Mesothelial cell of epicardium (in vitro differentiated cells): ENCODE data around the gene XCR1. TPM values are rescaled to one million over a fixed set of nuclear protein-coding genes. Genes with fewer than 3 reads are reported as not detected.
"Not testable (repeated sequence)": the region's sequence is repeated elsewhere in the genome, so short reads cannot be mapped to it uniquely, and the experiment has no call there.

Experiments
- DNase-seq, 2 experiments: peaks; one replicate each; pipeline ENCODE4 v3.0.0; 2021; ENCODE audit warnings: low spot score in 2 of 2; ENCODE audit not compliant: unreplicated experiment in 2 of 2
- H3K27ac Mint-ChIP-seq: 2 replicates; pipeline ENCODE4 v1.8.0; 2021; ENCODE audit warnings: mixed read lengths
- H3K27me3 Mint-ChIP-seq: 2 replicates; pipeline ENCODE4 v1.8.0; 2021; ENCODE audit warnings: low read depth, mixed read lengths
- H3K36me3 Mint-ChIP-seq: 2 replicates; pipeline ENCODE4 v1.8.0; 2021; ENCODE audit warnings: mixed read lengths
- H3K4me1 Mint-ChIP-seq: 2 replicates; pipeline ENCODE4 v1.8.0; 2021; ENCODE audit warnings: mixed read lengths
- H3K4me3 Mint-ChIP-seq: 2 replicates; pipeline ENCODE4 v1.8.0; 2021; ENCODE audit warnings: mild to moderate bottlenecking, moderate library complexity, mixed read lengths
- H3K9me3 Mint-ChIP-seq: 2 replicates; pipeline ENCODE4 v1.8.0; 2021; ENCODE audit warnings: mixed read lengths
- total RNA-seq: library from RNA; stranded (reverse); gene quantifications from 3 replicates; pipeline ENCODE4 v1.2.1, GENCODE V29; 2021
- TF ChIP-seq, protein P1 (sequence below): fragments of 200-600 bp; sonication (generic); IDR thresholded peaks from one replicate; pipeline ENCODE4 v1.5.0; 2021; ENCODE audit warnings: antibody characterized with exemption; ENCODE audit not compliant: unreplicated experiment

Gene XCR1
- total RNA-seq, 1 donor from 2014 or later, result not detected

GRCh38 chr3:46007280-46007679, 20.0 kb downstream of the XCR1 start:
- Mint-ChIP-seq H3K4me1 (peaks cover 5% of the 10 kb centered on the region), H3K9me3 (no peaks in the 10 kb centered on the region), H3K36me3 (no peaks in the 10 kb centered on the region)

DNA sequence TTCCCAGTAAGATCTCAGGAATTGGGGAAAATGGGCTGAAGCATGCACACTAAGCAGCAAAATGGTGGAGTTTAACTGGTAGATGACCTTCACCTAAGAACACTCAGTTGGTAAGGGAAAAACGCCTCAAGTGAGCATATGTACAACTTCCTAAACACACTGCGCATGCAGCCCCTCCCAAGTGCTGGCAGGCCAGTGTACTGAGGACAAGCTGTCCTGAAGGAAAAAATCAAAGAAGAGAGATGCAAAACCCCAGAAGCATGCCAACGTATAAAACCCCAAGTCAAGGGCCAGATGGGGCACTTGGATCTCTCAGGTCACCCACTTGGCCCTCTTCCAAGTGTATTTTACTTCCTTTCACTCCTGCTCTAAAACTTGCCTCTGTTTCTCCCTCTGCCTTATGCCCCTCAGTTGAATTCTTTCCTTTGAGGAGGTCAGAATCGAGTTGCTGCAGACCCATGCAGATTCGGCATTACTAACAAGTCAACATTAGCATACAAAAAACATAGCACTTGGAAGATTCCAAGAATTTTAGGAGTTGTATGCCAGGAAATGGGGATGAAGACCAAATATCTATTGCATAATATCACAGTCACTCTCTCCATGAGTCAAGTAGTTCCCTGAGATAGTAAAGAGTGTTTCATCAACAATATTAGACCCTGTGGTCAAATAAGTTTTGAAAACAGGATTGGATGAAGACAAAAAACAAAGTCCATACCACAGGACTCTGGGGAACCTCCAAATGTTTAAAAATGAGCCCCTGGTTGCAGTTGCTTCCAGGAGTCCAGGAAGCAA, 20.8 kb downstream of the XCR1 start:
- H3K36me3 Mint-ChIP-seq, result no peaks in the 10 kb centered on the region
- peak overlapping the region; percentile 21 for H3K27ac Mint-ChIP-seq
- peaks cover 5% of the 10 kb centered on the region for H3K4me1 Mint-ChIP-seq
- no peaks in the 10 kb centered on the region for H3K9me3 Mint-ChIP-seq
- H3K27me3 Mint-ChIP-seq, result no peaks in the 10 kb centered on the region
- TF ChIP-seq, protein P1, sequence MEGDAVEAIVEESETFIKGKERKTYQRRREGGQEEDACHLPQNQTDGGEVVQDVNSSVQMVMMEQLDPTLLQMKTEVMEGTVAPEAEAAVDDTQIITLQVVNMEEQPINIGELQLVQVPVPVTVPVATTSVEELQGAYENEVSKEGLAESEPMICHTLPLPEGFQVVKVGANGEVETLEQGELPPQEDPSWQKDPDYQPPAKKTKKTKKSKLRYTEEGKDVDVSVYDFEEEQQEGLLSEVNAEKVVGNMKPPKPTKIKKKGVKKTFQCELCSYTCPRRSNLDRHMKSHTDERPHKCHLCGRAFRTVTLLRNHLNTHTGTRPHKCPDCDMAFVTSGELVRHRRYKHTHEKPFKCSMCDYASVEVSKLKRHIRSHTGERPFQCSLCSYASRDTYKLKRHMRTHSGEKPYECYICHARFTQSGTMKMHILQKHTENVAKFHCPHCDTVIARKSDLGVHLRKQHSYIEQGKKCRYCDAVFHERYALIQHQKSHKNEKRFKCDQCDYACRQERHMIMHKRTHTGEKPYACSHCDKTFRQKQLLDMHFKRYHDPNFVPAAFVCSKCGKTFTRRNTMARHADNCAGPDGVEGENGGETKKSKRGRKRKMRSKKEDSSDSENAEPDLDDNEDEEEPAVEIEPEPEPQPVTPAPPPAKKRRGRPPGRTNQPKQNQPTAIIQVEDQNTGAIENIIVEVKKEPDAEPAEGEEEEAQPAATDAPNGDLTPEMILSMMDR, result no peak
- no peak overlapping the region for H3K4me3 Mint-ChIP-seq
- DNase-seq, result no peak

More at GRCh38 chr3:46007280-46007679, 20.0 kb downstream of the XCR1 start:
- Mint-ChIP-seq H3K27ac (no peak overlapping the region), H3K27me3 (no peaks in the 10 kb centered on the region), H3K4me3 (no peak overlapping the region)
- TF ChIP-seq, protein P1, result no peak
- no peak for DNase-seq

- not testable (repeated sequence) for DNase-seq, H3K27ac Mint-ChIP-seq, H3K4me1 Mint-ChIP-seq, H3K9me3 Mint-ChIP-seq, H3K36me3 Mint-ChIP-seq, H3K4me3 Mint-ChIP-seq
- H3K27me3 Mint-ChIP-seq, result peaks cover 12% of the 10 kb centered on the region
Measured at GRCh38 chr3:46003706-46004105, 23.6 kb downstream of the XCR1 start.

DNA sequence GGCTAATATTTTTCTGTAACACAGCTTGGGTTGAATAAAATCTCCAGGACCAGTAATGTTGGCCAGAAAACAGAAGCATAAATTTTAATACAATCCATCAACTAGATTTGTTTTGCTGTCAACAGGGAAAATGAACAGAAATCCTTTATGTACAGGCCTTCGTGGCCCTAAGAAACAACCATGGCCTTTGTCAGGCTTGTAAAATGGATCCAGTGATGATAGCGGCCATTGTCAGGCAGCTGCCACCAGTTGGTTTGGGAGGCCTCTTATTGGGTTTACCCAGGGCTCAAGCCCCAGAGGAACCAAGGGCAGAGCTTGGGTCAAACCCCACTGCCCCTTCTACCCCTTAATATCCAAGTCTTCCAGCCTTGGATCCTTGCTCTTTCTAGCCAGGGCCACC, 26.1 kb downstream of the XCR1 start:
- DNase-seq, result no peak
- Mint-ChIP-seq H3K27me3 (peaks cover 23% of the 10 kb centered on the region), H3K27ac (no peak overlapping the region), H3K9me3 (no peaks in the 10 kb centered on the region), H3K4me3 (no peak overlapping the region), H3K36me3 (no peaks in the 10 kb centered on the region), H3K4me1 (no peaks in the 10 kb centered on the region)
- TF ChIP-seq, protein P1, result no peak

GRCh38 chr3:45997942-45998341, 29.3 kb downstream of the XCR1 start:
- Mint-ChIP-seq H3K36me3 (no peaks in the 10 kb centered on the region), H3K27me3 (peaks cover 23% of the 10 kb centered on the region), H3K4me1 (peaks cover 3% of the 10 kb centered on the region)

GRCh38 chr3:45997499-45997898, 29.8 kb downstream of the XCR1 start:
- not testable (repeated sequence) for DNase-seq, H3K4me3 Mint-ChIP-seq, H3K36me3 Mint-ChIP-seq, H3K9me3 Mint-ChIP-seq, H3K27ac Mint-ChIP-seq, H3K4me1 Mint-ChIP-seq
- H3K27me3 Mint-ChIP-seq, result peaks cover 23% of the 10 kb centered on the region

More at GRCh38 chr3:45997942-45998341, 29.3 kb downstream of the XCR1 start:
- TF ChIP-seq, protein P1, result no peak
- no peak for DNase-seq
- no peak overlapping the region for H3K27ac Mint-ChIP-seq
- no peak overlapping the region for H3K4me3 Mint-ChIP-seq
- H3K9me3 Mint-ChIP-seq, result no peaks in the 10 kb centered on the region
